GM23338 (cell line): ENCODE data around the gene ELOVL2. TPM values are rescaled to one million over a fixed set of nuclear protein-coding genes. Genes with fewer than 3 reads are reported as not detected.

Source experiments
- ATAC-seq: fragments of 200-7000 bp; cut with Tn5 transposase; 3 replicates; pipeline ENCODE4 v1.9.1; 2020
- DNase-seq: peaks from one replicate; pipeline ENCODE4 v3.0.0-alpha.2; 2015; ENCODE audit warnings: low spot score
- H2AFZ ChIP-seq: fragments of 200-600 bp; sonication (generic); 2 replicates; pipeline ENCODE4 v1.8.0; 2016; ENCODE audit warnings: antibody characterized with exemption, mild to moderate bottlenecking, moderate library complexity
- H3F3A ChIP-seq: fragments of 200-600 bp; sonication (generic); replicated peaks from 2 replicates; pipeline ENCODE4 v1.8.0; 2017; ENCODE audit warnings: antibody characterized with exemption, mixed run types, low read depth
- H3K27ac ChIP-seq: fragments of 200-600 bp; sonication (generic); 2 replicates; pipeline ENCODE4 v1.6.1; 2016; ENCODE audit warnings: low read depth
- H3K27me3 ChIP-seq: fragments of 200-600 bp; sonication (generic); 2 replicates; pipeline ENCODE4 v1.8.0; 2016; ENCODE audit warnings: mild to moderate bottlenecking, mixed run types, moderate library complexity; ENCODE audit not compliant: insufficient read depth
- H3K36me3 ChIP-seq: fragments of 200-600 bp; sonication (generic); 2 replicates; pipeline ENCODE4 v1.8.0; 2016; ENCODE audit warnings: mild to moderate bottlenecking; ENCODE audit not compliant: insufficient read depth
- H3K4me1 ChIP-seq: fragments of 200-600 bp; sonication (generic); 2 replicates; pipeline ENCODE4 v1.8.0; 2016; ENCODE audit warnings: mild to moderate bottlenecking, moderate library complexity; ENCODE audit not compliant: insufficient read depth
- H3K4me2 ChIP-seq: fragments of 200-600 bp; sonication (generic); 2 replicates; pipeline ENCODE4 v1.7.1; 2017; ENCODE audit warnings: mixed run types
- H3K4me3 ChIP-seq: fragments of 200-600 bp; sonication (generic); 2 replicates; pipeline ENCODE4 v1.6.1; 2016; ENCODE audit warnings: mixed run types
- H3K79me2 ChIP-seq: fragments of 200-600 bp; sonication (generic); replicated peaks from 2 replicates; pipeline ENCODE4 v1.8.0; 2017; ENCODE audit warnings: mild to moderate bottlenecking; ENCODE audit not compliant: insufficient read depth
- H3K9me2 ChIP-seq: fragments of 200-600 bp; sonication (generic); 2 replicates; pipeline ENCODE4 v1.8.0; 2017; ENCODE audit not compliant: insufficient read depth
- H4K20me1 ChIP-seq: fragments of 200-600 bp; sonication (generic); replicated peaks from 2 replicates; pipeline ENCODE4 v1.8.0; 2017; ENCODE audit warnings: mild to moderate bottlenecking; ENCODE audit not compliant: insufficient read depth
- H3K27ac Mint-ChIP-seq: 2 replicates; pipeline ENCODE4 v1.8.0; 2020; ENCODE audit warnings: inconsistent platforms, mild to moderate bottlenecking, moderate library complexity, mixed read lengths
- H3K27me3 Mint-ChIP-seq: 3 replicates; pipeline ENCODE4 v1.8.0; 2022; ENCODE audit warnings: low read depth, mild to moderate bottlenecking, moderate library complexity, mixed read lengths, inconsistent platforms; ENCODE audit not compliant: insufficient read depth, poor library complexity
- H3K36me3 Mint-ChIP-seq: 3 replicates; pipeline ENCODE4 v1.8.0; 2021; ENCODE audit warnings: low read depth, mild to moderate bottlenecking, inconsistent platforms, moderate library complexity, mixed read lengths
- H3K4me1 Mint-ChIP-seq: 3 replicates; pipeline ENCODE4 v1.8.0; 2020; ENCODE audit warnings: mild to moderate bottlenecking, inconsistent platforms, mixed read lengths
- H3K4me3 Mint-ChIP-seq: 3 replicates; pipeline ENCODE4 v1.8.0; 2021; ENCODE audit warnings: moderate library complexity, mild to moderate bottlenecking, inconsistent platforms, mixed read lengths
- H3K9me3 Mint-ChIP-seq: 3 replicates; pipeline ENCODE4 v1.8.0; 2020; ENCODE audit warnings: moderate library complexity, mild to moderate bottlenecking, inconsistent platforms, mixed read lengths
- CREB1 ChIP-seq: fragments of 250-450 bp; sonication (Bioruptor Pico); IDR thresholded peaks from 2 replicates; pipeline ENCODE4 v1.5.0; 2020; ENCODE audit warnings: low read depth, mild to moderate bottlenecking, moderate library complexity
- CTCF ChIP-seq, 2 experiments: fragments of 200-600 bp in 1 of 2; sonication (generic) in 1 of 2; conservative IDR thresholded peaks; 2 replicates each; pipeline versions ENCODE4 v1.5.1 to v1.6.1; 2016 to 2017; ENCODE audit warnings: antibody characterized with exemption in 2 of 2, low read depth in 2 of 2, mild to moderate bottlenecking in 2 of 2, moderate library complexity in 1 of 2
- ETS1 ChIP-seq: IDR thresholded peaks from 2 replicates; pipeline ENCODE4 v1.6.1; 2016; ENCODE audit warnings: antibody characterized with exemption
- EZH2 ChIP-seq: fragments of 200-600 bp; sonication (generic); IDR thresholded peaks from one replicate; pipeline ENCODE4 v1.8.0; 2017; ENCODE audit warnings: antibody characterized with exemption, mild to moderate bottlenecking, low read depth; ENCODE audit not compliant: unreplicated experiment
- EZH2phosphoT487 ChIP-seq: fragments of 200-600 bp; sonication (generic); IDR thresholded peaks from one replicate; pipeline ENCODE4 v1.8.1; 2018; ENCODE audit warnings: antibody characterized with exemption; ENCODE audit not compliant: unreplicated experiment
- JUNB ChIP-seq: IDR thresholded peaks from one replicate; pipeline ENCODE4 v1.6.1; 2016; ENCODE audit warnings: antibody characterized with exemption; ENCODE audit not compliant: unreplicated experiment
- NANOG ChIP-seq: IDR thresholded peaks from 2 replicates; pipeline ENCODE4 v1.6.1; 2016; ENCODE audit warnings: antibody characterized with exemption, borderline replicate concordance
- POLR2AphosphoS5 ChIP-seq: IDR thresholded peaks from 2 replicates; pipeline ENCODE4 v1.6.1; 2016; ENCODE audit warnings: antibody characterized with exemption, low read depth
- REST ChIP-seq: IDR thresholded peaks from one replicate; pipeline ENCODE4 v1.6.1; 2018; ENCODE audit warnings: antibody characterized with exemption; ENCODE audit not compliant: unreplicated experiment
- STAT1 ChIP-seq: IDR thresholded peaks from one replicate; pipeline ENCODE4 v1.6.1; 2016; ENCODE audit warnings: antibody characterized with exemption; ENCODE audit not compliant: unreplicated experiment
- ZNF114 ChIP-seq: fragments of 250-450 bp; sonication (Bioruptor Pico); IDR thresholded peaks from 2 replicates; pipeline ENCODE4 v1.5.0; 2020; ENCODE audit warnings: mild to moderate bottlenecking, moderate library complexity
- ZNF331 ChIP-seq: fragments of 250-450 bp; sonication (Bioruptor Pico); IDR thresholded peaks from 2 replicates; pipeline ENCODE4 v1.5.0; 2020; ENCODE audit warnings: low read depth, mild to moderate bottlenecking, moderate library complexity
- ZNF462 ChIP-seq: fragments of 250-450 bp; sonication (Bioruptor Pico); IDR thresholded peaks from 2 replicates; pipeline ENCODE4 v1.5.0; 2020; ENCODE audit warnings: mild to moderate bottlenecking, moderate library complexity
- polyA plus RNA-seq: library from polyadenylated mRNA; unstranded; fragments of >200 nt; fragmentation: Nextera tagmentation; extraction: Ambion mirVana; gene quantifications from 2 replicates; pipeline ENCODE4 v1.2.1, GENCODE V29; 2016
- total RNA-seq: library from RNA; depleted of rRNA; stranded (reverse); fragments of >200 nt; shearing (Covaris generic); gene quantifications from 2 replicates; pipeline ENCODE4 v1.2.3, GENCODE V29; 2014

Gene ELOVL2
- total and polyA plus RNA-seq, 2 experiments from 2014 or later = 1.2 to 1.6 TPM

- H3K27me3 Mint-ChIP-seq = no peaks in the 10 kb centered on the region
- Histone ChIP-seq H3K4me3 (no peak overlapping the region), H3K27ac (no peak overlapping the region), H3K4me2 (no peak overlapping the region), H3K36me3 (no peaks in the 10 kb centered on the region), H3F3A (no peaks in the 10 kb centered on the region), H2AFZ (no peak overlapping the region), H3K9me2 (no peaks in the 10 kb centered on the region), H3K27me3 (no peaks in the 10 kb centered on the region), H3K4me1 (peaks cover 28% of the 10 kb centered on the region), H4K20me1 (no peaks in the 10 kb centered on the region), H3K79me2 (no peaks in the 10 kb centered on the region)
- H3K36me3 Mint-ChIP-seq = no peaks in the 10 kb centered on the region
- no peak for DNase-seq
- H3K4me1 Mint-ChIP-seq = peaks cover 41% of the 10 kb centered on the region
- no peak overlapping the region for H3K4me3 Mint-ChIP-seq
- ATAC-seq = peak; percentile 20; the same call in 1 of the 3 replicates
- no peaks in the 10 kb centered on the region for H3K9me3 Mint-ChIP-seq
- TF ChIP-seq REST = no peak
- TF ChIP-seq JUNB = no peak
- TF ChIP-seq STAT1 = no peak
- TF ChIP-seq ZNF331 (CRISPR knock-in tag) = no peak
- no peak for TF ChIP-seq EZH2phosphoT487
- no peak for TF ChIP-seq CTCF (conservative IDR thresholded peaks at IDR 0.05; ENCODE audit: low read depth in 2 of 2)
- no peak for TF ChIP-seq POLR2AphosphoS5
- TF ChIP-seq CREB1 (CRISPR knock-in tag) = no peak
- no peak for TF ChIP-seq EZH2
- no peak for TF ChIP-seq ZNF462 (CRISPR knock-in tag)
- no peak for TF ChIP-seq ETS1
- TF ChIP-seq NANOG = no peak
- no peak for TF ChIP-seq ZNF114 (CRISPR knock-in tag)
- no peak overlapping the region for H3K27ac Mint-ChIP-seq
These were observed 23.1 kb downstream of the ELOVL2 start for GRCh38 chr6:11021003-11021402.
